ENCODE measurements around the gene HOOK1.
"Not testable (repeated sequence)": the region's sequence is repeated elsewhere in the genome, so short reads cannot be mapped to it uniquely, and the experiment has no call there.

HOOK1 gene

GRCh38 chr1:59917026-59917784 lies 102.5 kb downstream of the HOOK1 start:
- no peak for TF ChIP-seq MYC (IDR thresholded peaks at IDR 0.05; ENCODE audit: low read depth, low read length)
- no peak for TF ChIP-seq POLR2A (IDR thresholded peaks at IDR 0.05; ENCODE audit: extremely low read depth, insufficient read length)
- TF ChIP-seq CTCF (IDR thresholded peaks at IDR 0.05; ENCODE audit: low read depth, low read length) = no peak
- no peak for TF ChIP-seq MAX (IDR thresholded peaks at IDR 0.05; ENCODE audit: low read depth, low read length)
- H3K4me3 ChIP-seq (ENCODE audit: low read depth, low read length) = no peak overlapping the region
- no peak for DNase-seq (ENCODE audit: low read depth)

GRCh38 chr1:59917785-59918180 lies 103.0 kb downstream of the HOOK1 start:
- DNase-seq (ENCODE audit: low read depth) = no peak
- TF ChIP-seq CTCF (IDR thresholded peaks at IDR 0.05; ENCODE audit: low read depth, low read length) (no peak), MAX (IDR thresholded peaks at IDR 0.05; ENCODE audit: low read depth, low read length) (no peak)
- H3K4me3 ChIP-seq (ENCODE audit: low read depth, low read length) = no peak overlapping the region

- DNase-seq (ENCODE audit: low read depth) = no peak
- no peak overlapping the region for H3K4me3 ChIP-seq (ENCODE audit: low read depth, low read length)
- no peak for TF ChIP-seq CTCF (IDR thresholded peaks at IDR 0.05; ENCODE audit: low read depth, low read length)
- TF ChIP-seq POLR2A (IDR thresholded peaks at IDR 0.05; ENCODE audit: extremely low read depth, insufficient read length) = no peak
- TF ChIP-seq MYC (IDR thresholded peaks at IDR 0.05; ENCODE audit: low read depth, low read length) = no peak
- no peak for TF ChIP-seq MAX (IDR thresholded peaks at IDR 0.05; ENCODE audit: low read depth, low read length)
Measured at GRCh38 chr1:59919746-59920145, 105.0 kb downstream of the HOOK1 start.

- not testable (repeated sequence) for DNase-seq (ENCODE audit: low read depth); H3K4me3 ChIP-seq (ENCODE audit: low read depth, low read length)
Measured at GRCh38 chr1:59921258-59921899, 106.6 kb downstream of the HOOK1 start.

- TF ChIP-seq MAX (IDR thresholded peaks at IDR 0.05; ENCODE audit: low read depth, low read length) = no peak
- no peak for TF ChIP-seq CTCF (IDR thresholded peaks at IDR 0.05; ENCODE audit: low read depth, low read length)
- no peak for TF ChIP-seq MYC (IDR thresholded peaks at IDR 0.05; ENCODE audit: low read depth, low read length)
- no peak for TF ChIP-seq POLR2A (IDR thresholded peaks at IDR 0.05; ENCODE audit: extremely low read depth, insufficient read length)
- no peak for DNase-seq (ENCODE audit: low read depth)
- H3K4me3 ChIP-seq (ENCODE audit: low read depth, low read length) = no peak overlapping the region
Measured at GRCh38 chr1:59924653-59925052, 109.9 kb downstream of the HOOK1 start.
